Esophagus squamous epithelium (tissue), 4 donors: ENCODE results near the gene HMGN4.

Experiments used
- POLR2A ChIP-seq, 4 donors: fragments of 450-650 bp; IDR thresholded peaks; one replicate each; pipeline ENCODE4 v1.6.1; 2017; ENCODE audit warnings: antibody characterized with exemption in 4 of 4, mild to moderate bottlenecking in 4 of 4, moderate library complexity in 3 of 4
- TF ChIP-seq, protein P1 (sequence below), 6 experiments: fragments of 450-650 bp in 4 of 6; fragments of 200-600 bp in 2 of 6; sonication (generic) in 2 of 6; IDR thresholded peaks; one replicate each; pipeline ENCODE4 v1.5.1; 2016 to 2019; ENCODE audit warnings: antibody characterized with exemption in 6 of 6, mild to moderate bottlenecking in 4 of 6, moderate library complexity in 4 of 6

DNA sequence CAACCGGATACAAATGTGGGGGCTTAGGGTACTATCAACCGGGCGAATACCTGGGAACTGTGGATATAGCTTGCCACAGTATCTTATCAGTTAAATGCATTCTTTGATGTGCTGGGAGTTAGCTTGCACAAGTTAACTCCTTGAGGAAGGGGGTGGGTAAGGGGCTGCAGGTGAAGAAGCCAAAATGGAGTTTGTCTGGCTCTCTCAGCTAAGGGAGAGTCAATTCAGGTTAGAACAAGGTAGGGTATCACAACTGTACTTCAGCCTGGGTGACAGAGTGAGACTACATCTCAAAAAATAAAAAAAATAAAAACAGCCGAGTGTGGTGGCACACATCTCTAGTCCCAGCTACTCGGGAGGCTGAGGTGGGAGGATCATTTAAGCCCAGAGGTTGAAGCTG lies 46.6 kb upstream of the HMGN4 start:
- TF ChIP-seq POLR2A (IDR thresholded peaks at IDR 0.05): no peak
- TF ChIP-seq, protein P1, sequence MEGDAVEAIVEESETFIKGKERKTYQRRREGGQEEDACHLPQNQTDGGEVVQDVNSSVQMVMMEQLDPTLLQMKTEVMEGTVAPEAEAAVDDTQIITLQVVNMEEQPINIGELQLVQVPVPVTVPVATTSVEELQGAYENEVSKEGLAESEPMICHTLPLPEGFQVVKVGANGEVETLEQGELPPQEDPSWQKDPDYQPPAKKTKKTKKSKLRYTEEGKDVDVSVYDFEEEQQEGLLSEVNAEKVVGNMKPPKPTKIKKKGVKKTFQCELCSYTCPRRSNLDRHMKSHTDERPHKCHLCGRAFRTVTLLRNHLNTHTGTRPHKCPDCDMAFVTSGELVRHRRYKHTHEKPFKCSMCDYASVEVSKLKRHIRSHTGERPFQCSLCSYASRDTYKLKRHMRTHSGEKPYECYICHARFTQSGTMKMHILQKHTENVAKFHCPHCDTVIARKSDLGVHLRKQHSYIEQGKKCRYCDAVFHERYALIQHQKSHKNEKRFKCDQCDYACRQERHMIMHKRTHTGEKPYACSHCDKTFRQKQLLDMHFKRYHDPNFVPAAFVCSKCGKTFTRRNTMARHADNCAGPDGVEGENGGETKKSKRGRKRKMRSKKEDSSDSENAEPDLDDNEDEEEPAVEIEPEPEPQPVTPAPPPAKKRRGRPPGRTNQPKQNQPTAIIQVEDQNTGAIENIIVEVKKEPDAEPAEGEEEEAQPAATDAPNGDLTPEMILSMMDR (IDR thresholded peaks at IDR 0.05): no peak
